GM19351 (cell line): Measurements from ENCODE around the gene SLU7.

Experiments
- ATAC-seq: cut with Tn5 transposase; IDR thresholded peaks from one replicate; pipeline ENCODE4 v1.9.1; 2021; ENCODE audit warnings: mild to moderate bottlenecking, moderate library complexity; ENCODE audit not compliant: unreplicated experiment

The SLU7 gene

DNA sequence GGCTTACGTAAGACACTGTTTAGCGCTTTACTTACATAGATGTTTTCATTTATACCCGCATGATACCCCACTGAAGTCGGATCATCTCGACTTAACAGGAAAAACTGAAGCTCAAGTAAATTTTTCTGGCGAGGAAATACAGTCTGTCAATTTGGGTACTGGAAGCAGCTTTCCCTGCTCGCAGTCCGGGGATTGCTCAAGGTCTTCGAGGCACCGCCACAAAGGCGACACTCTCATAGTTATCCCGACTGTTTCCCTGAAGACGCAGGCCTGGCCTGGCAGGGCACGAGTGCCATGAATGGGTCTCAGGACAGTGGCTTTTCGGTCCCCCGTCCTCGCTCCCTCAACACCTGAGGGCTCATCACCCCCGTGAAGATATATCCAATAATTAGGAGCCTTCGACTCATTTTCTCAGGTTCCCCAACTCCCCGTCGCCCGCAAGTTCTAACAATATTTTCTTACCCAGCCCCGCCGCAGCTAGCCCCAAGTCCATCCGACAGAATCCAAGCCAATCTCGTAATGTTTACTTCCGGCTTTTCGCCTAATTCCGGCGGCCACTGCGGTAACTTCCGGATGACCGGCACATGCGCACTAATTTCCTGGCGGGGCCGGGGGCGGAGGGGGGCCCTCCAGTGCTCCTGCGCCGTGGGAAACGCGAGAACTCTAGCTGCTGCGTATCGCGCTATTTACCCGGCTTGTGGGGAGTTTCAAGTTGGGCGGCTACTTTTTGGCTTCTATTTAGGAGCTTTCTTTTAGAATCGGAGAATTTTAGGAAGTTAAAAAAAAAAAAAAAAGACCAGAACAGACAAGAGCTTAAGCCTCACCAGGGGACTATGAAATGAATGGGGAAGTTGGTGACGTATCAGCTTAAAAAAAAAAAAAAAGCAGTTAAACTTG is at the start of gene SLU7:
SLU7 (minus strand) TSS at position 521 of the 897 bp plus-strand sequence. CDS start 3,787 bp downstream, outside the sequence.
- ATAC-seq = peak; percentile 62

DNA sequence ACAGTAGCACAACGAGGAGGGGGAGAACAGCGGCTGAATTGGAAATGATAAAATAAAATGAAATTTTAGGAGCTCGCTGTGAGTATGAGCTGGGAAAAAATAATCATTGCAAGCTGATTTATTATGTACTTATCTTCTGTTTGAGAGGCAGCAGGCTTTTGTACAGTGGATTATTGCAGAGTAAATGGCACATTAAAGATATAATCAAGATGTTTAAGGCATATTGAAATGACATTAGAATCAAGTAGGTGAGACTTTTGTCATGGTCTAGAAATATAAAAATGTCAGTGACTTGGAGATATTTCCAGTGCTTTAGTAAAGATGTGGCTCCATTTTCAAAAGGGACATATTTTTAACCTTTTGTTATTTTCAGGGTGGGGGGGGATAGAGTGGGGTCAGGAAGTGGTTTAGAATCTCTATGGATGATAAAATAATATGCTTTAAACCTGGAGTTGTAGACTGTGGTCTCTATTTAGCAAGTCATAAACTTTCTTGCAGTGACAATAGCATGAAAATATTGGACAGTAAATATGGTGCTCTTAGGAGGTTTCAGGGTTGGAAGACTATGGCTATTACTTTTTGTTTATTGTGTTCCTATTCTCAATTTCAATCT is 49.6 kb upstream of the SLU7 start:
- ATAC-seq = no peak

DNA sequence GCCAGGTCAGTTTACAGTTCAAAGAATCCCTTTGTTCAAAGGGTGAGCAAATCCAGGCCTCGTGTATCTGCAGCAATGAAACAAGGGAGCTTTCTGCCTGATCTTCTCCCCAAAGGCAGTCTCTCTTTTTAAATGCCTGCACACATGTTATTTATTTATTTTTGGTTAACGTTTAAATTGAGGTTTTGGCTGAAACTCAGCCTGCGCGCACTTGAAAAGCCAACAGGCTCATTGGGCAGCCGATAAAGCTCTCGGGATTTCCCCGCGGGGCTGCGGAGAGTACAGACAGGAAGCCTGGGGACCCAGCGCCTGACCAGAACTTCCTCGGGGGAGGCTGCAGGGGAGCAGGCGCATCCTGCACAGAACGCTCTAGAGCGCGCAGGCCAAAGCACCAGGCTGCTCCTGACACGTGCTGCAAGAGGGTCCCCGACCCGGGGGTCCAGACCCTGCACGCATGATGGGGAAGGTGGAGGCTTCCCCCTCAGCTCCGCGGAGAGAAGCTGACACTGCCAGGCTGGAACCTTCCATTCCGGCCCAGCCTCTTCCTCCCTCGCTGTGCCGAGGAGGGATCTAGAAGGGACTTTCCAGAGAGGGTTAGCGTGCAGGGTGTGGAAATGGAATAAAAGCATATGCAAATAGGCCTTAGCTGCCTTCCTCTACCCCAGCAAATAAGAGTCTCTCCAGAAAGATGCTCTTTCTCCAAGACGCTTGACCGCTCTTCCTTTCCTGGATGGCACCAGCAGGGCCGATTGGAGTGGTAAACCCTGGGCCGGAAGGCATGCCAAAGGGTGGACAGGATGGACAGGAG is 48.9 kb upstream of the SLU7 start:
- peak; percentile 85 for ATAC-seq

DNA sequence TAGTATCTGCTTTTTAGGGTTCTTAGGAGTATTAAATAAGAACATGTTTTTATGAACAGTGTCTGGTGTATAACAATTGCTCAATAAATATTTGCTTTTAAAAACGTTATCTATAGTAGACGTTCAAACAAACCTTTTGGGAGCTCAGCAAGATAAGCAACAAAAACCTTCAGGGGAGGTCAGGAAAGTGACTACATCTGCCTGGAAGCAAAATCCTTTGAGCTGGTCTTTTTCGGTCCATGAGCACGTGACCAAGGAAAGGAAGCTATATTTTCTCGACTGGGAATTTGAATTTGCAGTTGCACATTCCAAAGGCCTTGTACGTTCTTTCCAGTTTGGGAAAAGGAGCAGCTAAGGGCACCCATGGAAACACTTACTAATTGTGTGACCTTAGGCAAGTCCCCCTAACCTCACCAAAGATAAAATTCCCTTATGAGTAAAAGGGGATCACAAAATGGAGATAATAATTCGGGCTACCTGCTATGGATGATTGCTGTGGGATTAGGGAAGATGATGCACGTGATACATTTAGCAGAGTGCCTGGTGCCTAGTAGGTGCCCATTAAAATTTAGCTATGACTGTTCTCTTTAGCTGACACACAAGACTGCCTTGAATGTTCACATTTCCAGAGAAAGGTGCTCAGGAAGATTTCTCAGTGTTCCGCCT is 48.1 kb upstream of the SLU7 start:
- peak; percentile 4 for ATAC-seq

DNA sequence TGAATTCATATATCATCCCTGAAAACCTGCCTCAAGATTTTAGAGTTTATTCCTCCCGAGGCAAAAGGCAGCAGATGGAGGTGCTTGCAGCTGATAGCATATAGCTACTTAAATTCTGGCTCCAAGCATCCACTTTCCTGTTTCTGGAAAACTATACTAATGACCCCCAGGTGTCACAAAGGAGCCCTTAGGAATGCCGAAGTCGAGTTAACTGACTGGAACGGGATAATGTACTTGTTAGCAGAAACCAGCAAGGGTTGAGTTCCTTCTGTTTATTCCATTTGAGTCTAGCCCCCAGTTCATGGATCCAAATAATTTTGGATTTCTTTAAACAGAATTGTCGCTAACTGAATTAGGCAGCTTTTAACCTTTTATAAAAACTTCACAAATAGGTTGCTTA is 47.2 kb upstream of the SLU7 start:
- ATAC-seq = no peak

DNA sequence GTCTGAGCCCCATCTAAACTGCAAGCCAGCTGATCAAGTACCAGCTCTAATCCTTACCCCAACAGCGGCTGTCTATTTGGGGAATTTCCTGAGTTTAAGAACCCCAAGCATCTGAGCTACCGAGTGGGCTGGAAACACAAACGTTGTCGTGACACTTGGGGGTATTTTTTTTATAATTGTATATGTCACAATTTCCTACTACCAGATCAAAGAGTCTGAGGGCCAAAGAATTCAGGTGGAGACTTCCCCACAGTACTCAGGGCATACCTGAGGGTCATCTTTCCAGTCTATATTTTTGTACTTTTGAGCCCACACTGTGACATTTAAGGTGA is 45.6 kb upstream of the SLU7 start:
- no peak for ATAC-seq

DNA sequence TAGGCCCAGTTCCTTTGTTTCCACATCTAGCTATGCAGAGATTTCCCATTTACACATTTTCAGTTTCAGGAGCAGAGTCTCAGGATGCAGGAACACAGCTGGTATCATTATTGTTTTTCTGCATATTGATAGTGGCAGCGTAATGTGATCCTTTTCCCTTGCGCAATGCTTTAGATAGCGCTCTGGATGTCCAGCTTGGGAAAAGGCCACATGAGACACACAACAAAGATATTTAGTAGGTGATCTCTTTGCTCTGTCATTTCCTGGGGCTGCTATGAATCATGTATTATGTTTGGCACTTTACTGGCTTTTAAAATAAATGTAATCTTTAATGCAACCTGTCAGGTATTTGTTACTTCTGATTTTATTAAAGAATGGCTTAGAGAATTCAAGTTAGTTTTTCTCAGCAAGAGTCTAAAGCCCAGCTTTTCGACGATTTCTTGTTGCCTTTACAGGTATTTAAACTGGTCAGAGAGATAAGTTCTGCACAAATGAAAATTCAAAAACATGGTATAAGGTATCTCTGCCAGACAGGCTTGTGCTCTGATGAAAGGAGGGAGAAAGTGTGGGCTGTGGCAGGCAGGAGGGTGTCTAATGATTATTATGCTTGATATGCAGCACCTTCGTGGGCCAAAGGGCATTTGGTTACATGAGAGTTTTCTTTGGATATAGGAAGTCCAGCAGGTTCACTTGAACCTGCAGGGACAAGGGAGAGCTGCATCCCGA is 45.0 kb upstream of the SLU7 start:
- ATAC-seq = no peak

DNA sequence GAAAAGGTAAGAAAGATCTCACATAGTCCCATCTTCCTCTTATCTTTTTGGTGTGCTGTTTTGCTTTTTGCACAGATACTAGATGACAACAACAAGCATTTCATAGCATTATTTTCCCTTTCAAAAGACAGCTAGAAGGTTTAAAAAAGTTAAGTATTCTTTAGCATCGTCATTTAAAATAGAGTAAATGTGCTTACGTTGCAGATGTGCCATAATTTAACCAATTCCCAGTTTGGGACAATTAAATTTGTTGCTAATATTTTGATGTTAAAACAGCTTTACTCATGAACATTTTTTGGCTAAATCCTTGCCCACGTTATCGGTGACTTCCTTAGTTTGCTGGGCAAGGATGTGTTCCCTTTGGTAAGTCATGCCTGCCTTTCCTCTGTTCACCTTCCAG is 44.3 kb upstream of the SLU7 start:
- ATAC-seq = no peak

DNA sequence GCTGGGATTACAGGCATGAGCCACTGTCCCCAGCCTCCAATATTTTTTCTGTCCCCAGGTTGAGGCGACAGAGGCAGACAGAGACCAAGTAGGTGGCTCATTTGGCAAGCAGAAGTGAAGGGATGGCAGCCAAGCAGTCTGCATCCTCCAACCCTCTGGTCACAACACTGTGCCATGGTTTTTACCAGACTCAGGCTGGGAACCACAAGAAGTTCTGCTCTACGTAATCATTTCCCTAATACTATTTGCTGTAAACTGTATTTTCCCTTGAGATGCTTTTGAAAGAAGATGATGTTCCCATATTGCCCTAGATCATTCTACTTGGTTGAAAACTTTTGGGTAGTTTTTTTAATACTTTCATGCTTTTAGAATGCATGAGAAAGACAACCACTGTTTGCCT is 43.3 kb upstream of the SLU7 start:
- ATAC-seq = peak; percentile 23

DNA sequence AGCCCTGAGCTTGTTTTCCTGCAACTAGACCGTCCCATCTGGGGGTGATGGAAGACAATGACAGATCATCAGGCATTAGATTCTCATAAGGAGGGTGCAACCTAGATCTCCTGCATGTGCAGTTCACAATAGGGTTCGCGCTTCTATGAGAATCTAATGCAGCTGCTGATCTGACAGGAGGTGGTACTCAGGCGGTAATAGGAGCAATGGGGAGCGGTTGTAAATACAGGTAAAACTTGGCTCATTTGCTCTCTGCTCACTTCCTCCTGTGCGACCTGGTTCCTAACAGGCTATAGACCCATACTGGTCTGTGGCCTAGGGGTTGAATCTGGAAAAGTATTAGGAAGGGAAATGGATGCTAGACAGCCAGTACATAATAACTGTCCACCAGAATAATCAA is 42.5 kb upstream of the SLU7 start:
- no peak for ATAC-seq

DNA sequence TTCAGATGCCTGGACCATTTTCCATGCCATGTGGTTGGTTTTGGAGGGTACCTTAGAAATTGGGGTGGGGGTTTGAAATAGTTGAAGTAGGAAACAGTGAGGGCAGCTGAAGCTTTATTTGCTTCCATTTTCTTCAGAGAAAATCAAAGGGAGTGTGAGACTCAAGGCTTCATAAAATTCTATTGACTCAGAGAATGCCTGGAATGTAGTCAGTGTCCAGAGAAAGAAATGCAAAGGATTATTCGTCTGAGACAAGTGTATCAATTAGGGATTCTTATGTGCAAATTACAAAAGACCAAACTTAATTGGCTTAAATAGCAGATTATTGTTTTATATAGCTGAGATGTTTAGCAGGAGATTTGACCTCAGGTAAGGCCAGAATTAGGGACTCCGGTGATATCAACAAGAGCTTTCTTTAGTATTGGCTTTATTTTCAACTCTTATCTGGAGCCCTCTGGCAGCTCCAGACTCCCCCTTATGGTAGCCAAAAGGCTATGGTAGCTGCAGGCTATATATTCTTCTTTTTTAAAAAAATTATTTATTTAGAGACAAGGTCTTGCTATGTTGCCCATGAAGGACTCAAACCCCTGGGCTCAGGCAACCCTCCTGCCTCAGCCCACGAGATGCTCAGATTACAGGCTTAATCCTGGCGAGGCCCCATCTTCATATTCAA is 41.6 kb upstream of the SLU7 start:
- no peak for ATAC-seq

DNA sequence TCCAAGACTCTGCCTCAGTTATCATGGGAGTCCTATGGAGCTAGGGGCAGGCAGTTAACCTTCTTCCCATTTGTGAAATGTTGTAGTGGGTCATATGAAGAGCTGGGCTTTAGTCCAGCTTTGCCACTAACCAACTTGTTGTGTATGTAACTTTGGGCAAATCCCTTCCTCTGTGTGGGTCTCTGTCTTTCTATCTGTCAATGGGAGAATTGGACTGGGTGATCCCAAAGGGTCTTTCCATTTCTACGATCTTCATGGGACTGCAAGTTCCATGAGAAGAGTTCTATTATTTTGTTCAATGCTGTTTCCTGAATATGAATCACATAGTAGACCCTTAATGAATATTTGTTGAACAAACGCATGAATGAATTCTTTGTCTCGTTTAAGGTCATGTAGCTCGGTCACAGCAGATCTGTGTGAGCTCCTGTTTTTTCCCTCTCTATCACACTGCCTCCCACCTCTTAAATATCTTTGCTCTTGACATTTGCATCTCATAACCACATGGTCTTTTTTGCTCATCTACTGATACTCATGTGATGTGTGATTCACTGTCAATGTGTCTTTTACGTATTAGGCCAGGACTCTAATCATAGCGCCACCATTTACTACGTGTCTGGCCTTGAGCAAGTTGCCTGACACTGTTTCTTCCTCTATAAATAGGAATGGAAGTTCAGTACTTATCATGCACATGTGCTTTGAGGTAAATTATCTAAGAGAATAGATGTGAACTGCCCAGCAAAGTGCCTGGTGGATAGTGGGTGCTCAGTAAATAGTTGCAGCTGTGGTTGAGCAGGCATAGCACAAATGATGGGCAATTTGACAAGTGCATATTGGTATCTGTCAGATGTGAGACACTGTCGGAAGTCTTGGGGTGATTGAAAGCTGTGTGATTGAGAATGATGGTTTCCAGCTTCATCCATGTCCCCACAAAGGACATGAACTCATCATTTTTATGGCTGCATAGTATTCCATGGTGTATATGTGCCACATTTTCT is 40.2 kb upstream of the SLU7 start:
- peak; percentile 83 for ATAC-seq

DNA sequence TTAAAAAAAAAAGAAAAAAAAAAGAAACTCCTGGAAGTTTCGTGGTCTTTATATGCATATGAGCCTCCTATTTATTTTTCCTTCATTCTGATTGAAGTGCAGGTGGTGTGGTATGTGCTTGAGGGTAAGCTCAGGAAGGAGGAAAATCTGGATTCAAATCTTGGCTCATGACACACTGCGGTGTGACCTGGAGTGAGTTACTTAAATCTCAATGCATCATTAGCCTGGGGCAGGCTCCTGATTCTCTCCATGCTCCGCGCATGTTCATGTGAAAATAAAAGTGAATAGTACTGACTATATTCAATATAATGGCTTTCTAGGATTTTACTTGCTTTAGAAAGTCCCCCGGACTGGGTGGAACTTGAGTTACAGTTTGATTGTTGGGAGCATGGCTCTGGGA is 38.4 kb upstream of the SLU7 start:
- ATAC-seq = no peak

DNA sequence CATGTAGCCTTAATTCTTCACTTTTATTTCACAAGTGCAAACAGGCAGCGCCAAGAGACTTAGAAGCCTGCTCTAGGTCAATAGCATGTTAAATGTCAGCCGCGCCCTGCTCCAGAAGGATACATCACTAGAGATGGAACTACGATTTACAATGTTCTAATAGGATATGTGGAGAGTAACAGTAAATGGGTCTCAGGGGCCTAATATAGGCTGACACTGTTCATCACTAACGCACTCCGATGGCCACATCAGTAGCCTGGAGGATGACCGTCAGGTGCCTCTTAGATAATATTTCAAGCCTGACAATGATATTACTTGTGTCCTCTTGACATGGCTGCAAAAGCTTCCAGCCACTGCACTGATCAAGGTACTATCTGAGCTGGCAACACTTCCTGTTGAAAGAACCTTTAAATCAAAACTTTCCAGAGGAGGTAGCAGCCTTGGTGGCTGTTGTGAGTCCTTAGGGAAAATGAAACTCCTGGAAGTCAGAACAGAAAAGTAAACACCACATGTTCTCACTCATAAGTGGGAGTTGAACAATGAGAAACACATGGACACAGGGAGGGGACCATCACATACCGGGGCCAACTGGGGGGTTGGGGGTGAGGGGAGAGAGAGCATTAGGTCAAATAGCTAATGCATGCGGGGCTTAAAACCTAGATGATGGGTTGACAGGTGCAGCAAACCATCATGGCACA is 37.7 kb upstream of the SLU7 start:
- no peak for ATAC-seq

DNA sequence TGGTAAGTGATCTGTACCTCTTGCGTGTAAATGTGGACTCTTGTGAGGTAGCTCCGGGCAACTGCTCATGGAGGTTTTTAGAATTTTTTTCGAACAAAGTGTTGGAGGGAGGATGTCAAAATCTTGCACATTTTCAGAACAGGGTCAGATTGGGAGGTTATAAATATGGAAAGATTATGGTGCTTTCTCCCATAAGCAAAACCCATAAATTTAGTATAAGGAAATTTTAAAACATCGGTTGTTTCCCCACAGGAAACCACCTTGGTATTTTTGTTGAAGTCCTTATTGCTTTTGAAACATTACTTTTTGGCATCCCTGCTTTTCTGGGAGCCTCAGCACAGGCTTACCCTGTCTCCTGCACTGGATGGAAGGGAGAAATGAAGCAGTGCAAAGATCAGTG is 36.7 kb upstream of the SLU7 start:
- ATAC-seq = no peak

DNA sequence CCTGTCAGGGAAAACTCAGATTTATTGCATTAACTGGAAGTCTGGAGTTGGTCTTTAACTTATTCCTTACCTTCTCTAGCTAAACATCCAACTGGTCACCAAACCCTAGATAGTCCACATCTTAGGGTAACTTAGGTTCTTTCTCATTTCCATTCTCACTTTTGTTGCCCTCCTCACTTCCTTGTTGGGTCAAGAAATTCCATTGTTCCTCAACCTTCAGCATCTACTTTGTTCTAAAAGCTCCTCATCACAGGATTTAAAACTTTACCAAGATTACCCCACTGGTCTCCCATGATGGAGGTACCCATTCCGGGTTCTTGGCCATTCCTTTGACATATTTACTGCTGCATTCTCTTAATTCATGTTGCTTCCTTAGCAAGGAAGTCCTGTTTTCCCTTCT is 34.9 kb upstream of the SLU7 start:
- no peak for ATAC-seq

DNA sequence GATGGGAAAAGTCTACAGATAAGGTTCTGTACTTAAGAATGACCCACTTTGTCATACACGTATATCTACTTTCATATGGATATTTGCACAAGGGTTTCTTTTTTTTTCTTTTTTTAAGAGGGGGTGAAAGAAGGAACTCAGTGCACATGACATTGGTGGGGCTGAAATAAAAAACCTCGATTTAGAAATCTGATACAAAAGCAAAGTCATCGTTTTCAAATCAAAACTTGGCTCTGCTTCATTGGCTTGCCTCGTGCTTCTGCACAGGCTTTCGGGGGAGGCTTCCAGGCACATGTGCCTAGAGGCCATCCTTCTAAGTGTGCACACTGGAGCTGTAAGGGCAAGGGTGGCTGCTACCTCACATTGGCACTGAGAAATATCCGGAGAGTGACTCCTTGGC is 33.9 kb upstream of the SLU7 start:
- no peak for ATAC-seq

DNA sequence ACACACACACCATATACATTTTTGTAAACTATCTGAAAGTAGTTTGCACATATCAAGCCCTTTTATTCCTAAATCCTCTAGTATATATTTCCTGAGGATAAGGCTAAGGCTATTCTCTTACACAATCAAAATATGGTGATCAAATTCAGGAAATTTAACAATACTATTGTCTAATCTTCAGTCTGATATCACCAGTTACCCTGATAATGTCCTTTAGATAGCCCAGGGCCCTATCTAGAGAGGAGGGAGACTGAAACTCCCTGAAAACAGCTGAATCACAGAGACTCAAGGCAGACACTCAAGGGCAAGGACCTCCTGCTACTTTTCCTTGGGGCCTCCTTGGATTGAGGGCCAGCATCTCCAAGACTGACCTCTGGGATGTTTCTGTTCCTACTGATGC is 33.2 kb upstream of the SLU7 start:
- no peak for ATAC-seq
